ENCODE results near the gene FAM193A. TPM values are rescaled to one million over a fixed set of nuclear protein-coding genes. Genes with fewer than 3 reads are reported as not detected.

FAM193A gene
- total RNA-seq, 1 donor from 2014 or later, result 28.8 TPM

GRCh38 chr4:2572866-2573265, 36.4 kb downstream of the FAM193A start:
- H3K4me3 ChIP-seq (ENCODE audit: insufficient read depth, low read depth, low read length), result no peak overlapping the region
- no peak overlapping the region for H3K9ac ChIP-seq (ENCODE audit: low read length)
- H4K20me1 ChIP-seq (ENCODE audit: insufficient read depth, low read length), result peaks cover 95% of the 10 kb centered on the region
- Mint-ChIP-seq H3K9me3 (ENCODE audit: unreplicated experiment) (no peaks in the 10 kb centered on the region), H3K4me3 (ENCODE audit: unreplicated experiment) (no peak overlapping the region), H3K27ac (ENCODE audit: unreplicated experiment) (no peak overlapping the region), H3K36me3 (ENCODE audit: low read depth, unreplicated experiment) (peaks cover 12% of the 10 kb centered on the region), H3K4me1 (ENCODE audit: low read depth, unreplicated experiment) (peaks cover 19% of the 10 kb centered on the region), H3K27me3 (ENCODE audit: low read depth, unreplicated experiment) (no peaks in the 10 kb centered on the region)
- H3K4me1 ChIP-seq (ENCODE audit: insufficient read depth, low read length), result no peaks in the 10 kb centered on the region
- H3K9me3 ChIP-seq (ENCODE audit: insufficient read depth, low read depth, low read length), result no peaks in the 10 kb centered on the region
- H3K36me3 ChIP-seq (ENCODE audit: insufficient read depth, low read length), result peaks cover 2% of the 10 kb centered on the region
- no peak for TF ChIP-seq EZH2 (IDR thresholded peaks at IDR 0.05; ENCODE audit: insufficient read depth, low read length)
- no peak for TF ChIP-seq CTCF (IDR thresholded peaks at IDR 0.05; ENCODE audit: insufficient read depth, low read depth, low read length)
- no peaks in the 10 kb centered on the region for H3K27me3 ChIP-seq (ENCODE audit: insufficient read depth, low read length)
- H3K27ac ChIP-seq (ENCODE audit: low read depth, low read length), result no peak overlapping the region
- no peak overlapping the region for H2AFZ ChIP-seq (ENCODE audit: low read depth, low read length)
- H3K79me2 ChIP-seq (ENCODE audit: insufficient read depth, low read length), result peaks cover 98% of the 10 kb centered on the region
- DNase-seq (ENCODE audit: low read depth) (no peak), FAIRE-seq (no peak)
- H3K4me2 ChIP-seq (ENCODE audit: low read length), result no peak overlapping the region

GRCh38 chr4:2574009-2574408, 37.6 kb downstream of the FAM193A start:
- Histone ChIP-seq H3K27me3 (ENCODE audit: insufficient read depth, low read length) (no peaks in the 10 kb centered on the region), H3K36me3 (ENCODE audit: insufficient read depth, low read length) (no peaks in the 10 kb centered on the region), H3K9me3 (ENCODE audit: insufficient read depth, low read depth, low read length) (no peaks in the 10 kb centered on the region), H2AFZ (ENCODE audit: low read depth, low read length) (no peak overlapping the region), H3K4me1 (ENCODE audit: insufficient read depth, low read length) (no peaks in the 10 kb centered on the region), H3K4me2 (ENCODE audit: low read length) (no peak overlapping the region), H3K4me3 (ENCODE audit: insufficient read depth, low read depth, low read length) (no peak overlapping the region), H4K20me1 (ENCODE audit: insufficient read depth, low read length) (peaks cover 95% of the 10 kb centered on the region), H3K79me2 (ENCODE audit: insufficient read depth, low read length) (peaks cover 98% of the 10 kb centered on the region), H3K9ac (ENCODE audit: low read length) (no peak overlapping the region), H3K27ac (ENCODE audit: low read depth, low read length) (no peak overlapping the region)
- TF ChIP-seq CTCF (IDR thresholded peaks at IDR 0.05; ENCODE audit: insufficient read depth, low read depth, low read length), result no peak
- no peak for TF ChIP-seq EZH2 (IDR thresholded peaks at IDR 0.05; ENCODE audit: insufficient read depth, low read length)
- peaks cover 14% of the 10 kb centered on the region for H3K36me3 Mint-ChIP-seq (ENCODE audit: low read depth, unreplicated experiment)
- no peak for FAIRE-seq
- H3K4me1 Mint-ChIP-seq (ENCODE audit: low read depth, unreplicated experiment), result peaks cover 19% of the 10 kb centered on the region
- H3K27ac Mint-ChIP-seq (ENCODE audit: unreplicated experiment), result no peak overlapping the region
- H3K4me3 Mint-ChIP-seq (ENCODE audit: unreplicated experiment), result no peak overlapping the region
- no peaks in the 10 kb centered on the region for H3K9me3 Mint-ChIP-seq (ENCODE audit: unreplicated experiment)
- no peaks in the 10 kb centered on the region for H3K27me3 Mint-ChIP-seq (ENCODE audit: low read depth, unreplicated experiment)
- no peak for DNase-seq (ENCODE audit: low read depth)

GRCh38 chr4:2574863-2575262, 38.4 kb downstream of the FAM193A start:
- Histone ChIP-seq H3K4me1 (ENCODE audit: insufficient read depth, low read length) (no peaks in the 10 kb centered on the region), H3K4me2 (ENCODE audit: low read length) (no peak overlapping the region), H3K36me3 (ENCODE audit: insufficient read depth, low read length) (no peaks in the 10 kb centered on the region), H2AFZ (ENCODE audit: low read depth, low read length) (no peak overlapping the region), H3K9me3 (ENCODE audit: insufficient read depth, low read depth, low read length) (no peaks in the 10 kb centered on the region), H3K27ac (ENCODE audit: low read depth, low read length) (no peak overlapping the region), H4K20me1 (ENCODE audit: insufficient read depth, low read length) (peaks cover 95% of the 10 kb centered on the region), H3K4me3 (ENCODE audit: insufficient read depth, low read depth, low read length) (no peak overlapping the region), H3K79me2 (ENCODE audit: insufficient read depth, low read length) (peaks cover 98% of the 10 kb centered on the region), H3K9ac (ENCODE audit: low read length) (no peak overlapping the region), H3K27me3 (ENCODE audit: insufficient read depth, low read length) (no peaks in the 10 kb centered on the region)
- peaks cover 14% of the 10 kb centered on the region for H3K36me3 Mint-ChIP-seq (ENCODE audit: low read depth, unreplicated experiment)
- no peak overlapping the region for H3K4me3 Mint-ChIP-seq (ENCODE audit: unreplicated experiment)
- TF ChIP-seq CTCF (IDR thresholded peaks at IDR 0.05; ENCODE audit: insufficient read depth, low read depth, low read length) (no peak), EZH2 (IDR thresholded peaks at IDR 0.05; ENCODE audit: insufficient read depth, low read length) (no peak)
- H3K9me3 Mint-ChIP-seq (ENCODE audit: unreplicated experiment), result no peaks in the 10 kb centered on the region
- no peaks in the 10 kb centered on the region for H3K27me3 Mint-ChIP-seq (ENCODE audit: low read depth, unreplicated experiment)
- no peak for FAIRE-seq
- H3K4me1 Mint-ChIP-seq (ENCODE audit: low read depth, unreplicated experiment), result peaks cover 19% of the 10 kb centered on the region
- no peak overlapping the region for H3K27ac Mint-ChIP-seq (ENCODE audit: unreplicated experiment)
- no peak for DNase-seq (ENCODE audit: low read depth)
